Activated gamma-delta T cell treated with anti-CD3 and anti-CD28 coated beads, Interleukin-2, amount 50 U/mL, for 16 hours (primary cell): ENCODE measurements around the gene PAOX.
A peak's percentile ranks its signal among the peaks of the same experiment; 100 is the strongest.

ENCODE experiments used
- DNase-seq: peaks from one replicate; pipeline ENCODE4 v3.0.0-alpha.2; 2020; ENCODE audit warnings: low read depth

Gene PAOX

DNA sequence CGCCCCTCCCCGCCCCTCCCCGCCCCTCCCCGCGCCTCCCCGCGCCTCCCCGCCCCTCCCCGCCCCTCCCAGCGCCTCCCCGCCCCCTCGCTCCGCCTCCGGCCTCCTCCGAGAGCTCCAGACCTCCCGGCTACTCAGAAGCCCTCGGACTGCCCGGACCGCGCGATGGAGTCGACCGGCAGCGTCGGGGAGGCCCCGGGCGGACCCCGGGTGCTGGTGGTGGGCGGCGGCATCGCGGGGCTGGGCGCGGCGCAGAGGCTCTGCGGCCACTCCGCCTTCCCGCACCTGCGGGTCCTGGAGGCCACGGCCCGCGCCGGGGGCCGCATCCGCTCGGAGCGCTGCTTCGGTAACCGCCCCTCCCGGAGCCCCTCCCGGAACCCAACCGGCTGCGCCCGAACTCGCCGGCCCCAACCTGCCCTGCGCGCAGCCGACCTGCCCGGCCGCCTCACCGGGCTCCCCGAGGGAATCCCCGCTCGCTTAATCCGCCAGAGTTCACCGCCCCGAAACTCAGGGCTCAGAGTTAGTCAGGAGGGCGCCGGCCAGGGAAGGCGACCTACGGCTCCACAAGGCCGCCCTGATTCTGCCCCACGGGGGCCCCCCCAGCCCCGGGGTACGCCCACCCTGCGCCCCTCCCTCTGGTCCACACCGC is at the start of gene PAOX:
TSS of gene PAOX (plus strand) at position 111 of the 649 bp plus-strand sequence. CDS start at position 166, 55 bp downstream.
- DNase-seq, result no peak

DNA sequence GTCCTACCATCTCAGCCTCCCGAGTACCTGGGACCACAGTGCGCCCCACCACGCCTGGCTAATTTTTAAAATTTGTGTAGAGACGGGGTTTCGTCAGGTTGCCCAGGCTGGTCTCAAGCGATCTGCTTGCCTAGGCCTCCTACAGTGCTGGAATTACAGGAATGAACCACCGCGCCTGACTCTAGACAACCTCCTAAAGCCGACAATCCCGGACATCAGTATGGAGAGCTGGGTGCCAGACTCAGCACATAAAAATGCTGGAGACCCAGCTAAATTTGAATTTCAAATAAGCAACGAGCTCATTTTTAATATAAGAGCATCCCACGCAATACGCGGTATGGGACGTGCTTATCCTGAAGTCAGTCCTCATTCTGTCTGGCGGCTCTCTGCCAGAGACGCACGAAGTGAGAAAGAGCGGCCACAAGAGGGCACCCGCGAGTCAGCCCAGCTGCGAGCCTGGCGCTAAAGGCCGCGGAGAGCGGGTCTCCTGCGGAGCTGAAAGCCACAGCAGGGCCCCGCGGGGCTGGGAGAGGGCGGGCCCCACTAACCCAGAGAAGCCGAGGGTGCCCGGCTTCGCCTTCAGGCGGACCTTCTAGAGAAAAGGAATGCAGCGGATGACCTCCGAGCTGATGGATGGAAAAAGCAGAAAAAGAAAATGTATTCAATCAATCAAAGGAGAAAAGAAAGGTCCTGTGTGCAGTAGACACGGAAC is 49.4 kb upstream of the PAOX start:
- peak; percentile 79 for DNase-seq

DNA sequence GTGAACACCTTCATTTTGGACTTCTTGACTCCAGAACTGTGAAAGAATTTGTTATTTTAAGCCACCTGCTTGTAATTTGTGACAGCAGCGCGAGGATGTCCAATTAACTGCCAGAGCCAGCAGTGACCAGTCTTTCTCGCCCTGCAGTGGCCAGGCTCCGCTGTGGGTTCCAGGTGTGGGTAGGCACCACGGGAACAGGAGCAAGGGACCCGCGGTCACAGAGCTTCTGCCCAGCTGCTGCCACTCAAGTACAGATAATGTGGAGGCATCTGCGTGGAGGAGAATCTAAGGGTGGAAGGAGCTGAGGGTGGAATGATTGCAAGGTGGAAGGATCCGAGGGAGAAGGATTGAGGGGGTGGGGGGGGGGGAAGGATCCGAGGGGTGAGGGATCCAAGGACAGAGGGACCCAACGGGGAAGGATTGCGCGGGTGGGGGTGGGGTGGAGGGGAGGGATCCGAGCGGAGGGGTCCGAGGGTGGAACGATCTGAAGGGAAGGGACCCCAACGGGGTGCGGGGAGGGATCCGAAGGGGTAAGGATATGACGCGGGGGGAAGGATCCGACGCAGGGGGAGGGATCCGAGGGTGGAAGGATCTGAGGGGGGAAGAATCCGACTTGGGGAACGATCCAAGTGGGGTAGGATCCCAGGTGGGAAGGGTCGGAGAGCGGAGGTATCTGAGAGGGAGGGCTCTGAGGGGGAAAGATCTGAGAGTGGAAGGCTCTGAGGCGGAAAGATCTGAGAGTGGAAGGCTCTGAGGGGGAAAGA is 45.9 kb upstream of the PAOX start:
- DNase-seq, result no peak

DNA sequence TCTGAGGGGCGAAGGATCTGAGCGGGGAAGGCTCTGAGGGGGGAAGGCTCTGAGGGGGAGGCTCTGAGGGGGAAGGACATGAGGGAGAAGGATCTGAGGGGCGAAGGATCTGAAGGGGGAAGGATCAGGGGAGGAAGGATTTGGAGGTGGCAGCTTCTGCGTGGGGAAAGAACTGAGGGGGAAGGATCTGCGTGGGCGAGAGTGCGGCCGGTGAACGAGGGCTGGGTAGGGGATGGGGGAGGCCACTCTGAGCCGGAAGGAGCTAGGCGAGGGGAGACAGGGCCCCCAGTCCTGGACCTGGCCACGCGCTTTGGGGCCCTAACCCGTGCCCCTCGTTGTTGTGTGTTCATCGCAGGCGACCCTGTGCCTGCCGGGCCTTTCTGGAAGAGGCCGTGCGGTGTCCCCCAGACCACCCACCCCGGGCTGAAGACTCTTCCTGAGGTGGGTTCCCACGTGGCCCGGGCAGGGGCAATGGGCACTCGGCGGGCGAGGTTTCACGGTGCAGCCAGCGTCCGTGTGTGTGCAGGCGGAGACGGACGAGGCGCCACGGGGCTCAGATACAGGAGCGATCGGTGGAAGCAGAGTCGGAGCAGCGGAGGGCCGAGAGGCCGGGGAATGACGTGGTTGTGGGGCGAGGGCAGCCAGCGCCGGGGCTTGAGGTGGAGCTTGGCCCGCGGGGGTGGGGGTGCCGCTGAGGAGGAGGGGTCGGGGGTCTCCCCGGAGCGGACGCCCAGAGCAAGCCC is 44.4 kb upstream of the PAOX start:
- DNase-seq, result no peak

DNA sequence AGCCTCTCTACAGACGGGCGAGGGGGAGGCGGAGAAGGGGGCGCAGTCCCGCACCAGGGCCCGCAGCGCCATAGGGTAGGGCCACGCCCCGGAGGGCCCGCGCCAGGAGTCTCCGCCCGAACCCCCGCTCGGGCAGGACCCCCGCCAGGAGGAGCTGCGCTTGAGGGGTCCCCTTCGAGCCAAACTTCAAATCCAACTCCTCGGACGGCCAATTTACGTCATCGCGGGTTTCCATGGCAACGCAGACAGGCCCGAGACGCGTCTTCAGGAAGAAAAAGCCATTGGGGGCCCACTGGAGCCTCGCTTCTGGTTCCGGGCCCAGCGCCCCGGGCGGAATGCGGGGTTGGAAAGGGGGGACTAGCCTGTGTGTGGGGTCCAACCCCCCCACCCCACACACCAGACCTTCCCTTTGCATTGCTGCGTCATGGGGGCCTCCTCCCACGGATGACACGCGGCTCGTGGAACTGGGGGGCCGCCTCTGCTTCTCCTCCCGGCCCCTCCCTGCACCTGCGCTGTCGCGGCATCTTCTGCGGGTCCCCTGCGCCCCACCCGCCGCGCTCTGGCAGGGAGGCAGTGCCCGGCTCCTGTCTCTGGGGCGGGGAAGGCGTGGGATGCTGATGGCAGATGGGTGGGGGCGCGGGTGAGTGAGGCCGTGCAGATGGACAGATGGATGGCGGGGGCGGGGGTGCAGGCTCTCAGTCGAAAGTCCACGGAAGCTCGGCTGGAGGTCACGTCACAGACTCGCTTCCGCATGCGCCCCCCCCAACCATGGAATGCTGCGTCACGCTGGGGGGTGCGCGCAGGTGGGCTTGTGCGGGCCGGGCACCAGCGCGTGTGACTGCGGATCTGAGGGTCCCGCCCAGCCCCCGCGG is 43.6 kb upstream of the PAOX start:
- DNase-seq, result peak; percentile 67

DNA sequence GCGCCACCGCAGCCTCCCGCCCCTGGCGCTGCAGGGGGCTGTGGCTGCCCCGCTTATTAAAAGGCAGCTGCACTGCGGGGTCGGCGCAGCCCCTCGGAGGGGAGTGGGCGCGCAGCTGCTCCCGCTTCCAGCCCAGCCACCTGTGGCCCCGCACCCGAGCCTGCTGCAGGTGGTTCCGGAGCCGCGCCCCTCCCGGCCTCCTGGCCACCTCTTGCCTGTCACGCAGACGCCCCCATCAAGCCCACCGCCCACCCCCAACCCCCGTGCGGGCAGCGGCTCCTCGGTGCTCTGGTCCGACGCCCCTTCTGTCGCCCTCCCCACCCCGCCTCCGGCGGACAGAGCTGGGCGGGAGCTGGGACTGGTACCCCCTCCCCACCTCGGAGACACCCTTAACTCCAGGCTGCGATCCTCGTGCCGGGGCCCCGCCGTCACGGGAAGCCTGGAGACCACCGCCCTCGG is 42.9 kb upstream of the PAOX start:
- DNase-seq, result no peak

DNA sequence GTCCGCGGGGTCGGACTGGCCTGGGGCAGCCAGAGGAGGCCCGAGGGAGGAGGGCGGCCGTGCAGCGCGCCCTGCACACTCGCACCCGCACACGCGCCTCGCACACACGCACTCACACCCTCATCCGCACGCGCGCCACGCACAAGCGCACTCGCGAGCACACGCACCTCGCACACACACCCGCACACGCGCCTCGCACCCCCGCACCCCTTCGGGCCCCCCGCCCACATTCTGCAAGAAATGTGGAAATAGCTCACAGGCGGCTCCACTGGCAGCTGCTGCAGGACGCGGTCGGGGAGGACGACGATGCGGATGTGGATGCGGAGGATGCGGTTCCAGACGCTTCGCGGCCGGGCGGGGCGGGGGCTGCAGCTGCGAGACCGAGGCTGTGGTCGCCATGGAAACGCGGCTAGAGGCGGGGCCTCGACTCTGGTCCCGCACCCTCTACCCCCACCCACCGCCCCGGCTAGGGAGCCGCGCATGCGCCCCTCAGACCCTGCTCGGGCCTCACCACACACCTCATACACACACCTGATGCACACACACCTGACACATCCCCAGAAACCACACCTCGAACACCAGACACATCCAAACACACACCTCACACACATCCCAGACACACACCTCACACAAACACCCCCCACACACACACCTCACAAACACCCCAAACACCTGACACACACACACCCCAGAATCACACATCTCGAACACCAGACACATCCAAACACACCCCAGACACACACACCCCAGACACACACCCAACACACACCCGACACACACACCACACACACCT is 42.3 kb upstream of the PAOX start, which contains the start of gene CALY:
TSS of gene CALY (minus strand) at position 320 of the 793 bp plus-strand sequence. CDS start 7,907 bp downstream, outside the sequence.
- peak; percentile 71 for DNase-seq

DNA sequence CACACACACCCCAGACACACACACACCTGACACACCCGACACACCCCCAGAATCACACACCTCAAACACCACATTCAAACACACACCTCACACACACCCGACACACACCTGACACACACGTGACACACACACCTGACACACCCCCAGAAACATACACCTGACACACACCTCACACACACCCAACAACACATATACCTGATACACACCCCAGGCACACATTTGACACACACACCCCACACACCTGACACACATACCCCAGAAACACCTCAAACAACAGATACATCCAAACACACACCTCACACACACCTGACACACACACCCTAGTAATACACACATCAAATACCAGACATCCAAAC is 41.7 kb upstream of the PAOX start:
- DNase-seq, result no peak

DNA sequence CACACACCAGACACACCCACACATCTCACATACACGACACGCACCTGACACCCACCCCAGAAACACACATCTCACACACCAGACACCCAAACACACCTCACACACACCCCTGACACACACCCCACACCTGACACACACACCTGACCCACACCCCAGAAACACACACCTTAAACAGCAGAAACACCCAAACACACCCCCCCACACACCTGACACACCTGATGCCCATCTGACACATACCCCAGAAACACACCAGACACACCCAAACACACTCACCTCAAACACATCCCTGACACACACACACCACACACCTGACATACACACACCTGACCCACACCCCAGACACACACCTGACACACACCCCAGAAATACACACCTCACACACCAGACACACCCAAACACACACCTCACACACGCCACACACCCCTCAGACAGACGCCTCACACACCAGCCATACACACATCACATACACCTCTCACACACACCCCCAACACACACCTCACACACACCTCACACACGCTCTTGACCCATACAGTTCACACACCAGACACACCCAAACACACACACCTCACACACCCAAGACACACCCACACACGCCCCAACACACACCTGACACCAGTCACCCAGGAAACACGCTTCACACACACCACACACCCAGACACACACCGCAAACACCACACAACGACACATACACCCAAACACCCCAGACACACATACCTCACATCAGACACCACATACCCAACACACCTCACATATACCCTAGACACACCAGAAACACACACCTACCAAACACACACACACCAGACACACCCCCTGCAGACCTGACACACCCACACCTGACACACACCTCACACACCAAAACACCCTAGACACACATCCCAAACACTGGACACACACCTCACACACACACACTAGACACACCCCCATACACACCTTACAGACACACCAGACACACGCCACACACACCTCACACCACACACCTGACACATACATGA is 40.7 kb upstream of the PAOX start:
- DNase-seq, result no peak

DNA sequence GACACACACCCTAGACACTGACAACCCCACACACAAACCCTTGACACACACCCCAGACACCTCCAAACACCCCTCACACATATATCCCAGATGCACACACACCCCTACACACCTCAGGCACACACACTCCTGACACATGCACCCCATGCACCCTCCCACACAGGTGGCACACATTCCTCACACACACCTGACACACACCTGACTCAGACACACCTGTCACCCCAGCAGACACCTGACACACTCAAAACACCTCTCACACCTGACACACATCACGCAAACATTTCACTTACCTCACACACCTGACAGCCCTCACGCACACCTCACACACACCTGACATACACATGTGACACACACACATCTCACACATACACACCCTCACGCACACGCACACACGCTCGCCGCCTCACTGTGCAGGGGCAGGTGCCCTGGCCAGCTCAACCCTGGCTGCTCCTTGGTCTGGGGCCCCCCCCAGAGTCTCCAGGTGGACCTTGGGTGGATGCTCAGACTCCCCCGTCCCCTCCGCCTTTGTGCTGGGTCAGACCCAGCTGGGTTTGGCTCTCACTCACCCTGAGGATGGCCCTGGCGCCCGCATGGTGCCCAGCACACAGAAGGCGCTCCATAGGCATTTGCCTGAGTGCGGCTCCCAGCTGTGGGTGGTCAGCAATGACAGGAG is 39.2 kb upstream of the PAOX start:
- no peak for DNase-seq

DNA sequence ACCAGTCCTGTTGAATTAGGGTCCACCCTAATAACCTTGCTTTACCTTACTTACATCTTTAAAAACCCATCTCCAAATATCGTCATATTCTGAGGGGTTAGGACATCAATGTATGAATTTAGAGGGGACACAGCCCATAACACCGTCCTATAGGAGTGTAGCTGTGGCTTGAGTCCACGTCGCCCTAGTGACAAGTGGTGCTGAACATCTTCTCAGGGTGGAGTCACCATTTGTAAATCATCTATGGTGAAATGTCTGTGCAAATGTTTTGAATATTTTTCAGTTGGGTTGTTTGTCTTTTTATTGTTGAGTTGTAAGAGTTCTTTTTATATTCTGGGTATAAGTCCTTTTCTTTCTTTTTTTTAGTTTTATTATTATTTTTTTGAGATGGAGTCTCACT is 37.1 kb upstream of the PAOX start:
- no peak for DNase-seq

DNA sequence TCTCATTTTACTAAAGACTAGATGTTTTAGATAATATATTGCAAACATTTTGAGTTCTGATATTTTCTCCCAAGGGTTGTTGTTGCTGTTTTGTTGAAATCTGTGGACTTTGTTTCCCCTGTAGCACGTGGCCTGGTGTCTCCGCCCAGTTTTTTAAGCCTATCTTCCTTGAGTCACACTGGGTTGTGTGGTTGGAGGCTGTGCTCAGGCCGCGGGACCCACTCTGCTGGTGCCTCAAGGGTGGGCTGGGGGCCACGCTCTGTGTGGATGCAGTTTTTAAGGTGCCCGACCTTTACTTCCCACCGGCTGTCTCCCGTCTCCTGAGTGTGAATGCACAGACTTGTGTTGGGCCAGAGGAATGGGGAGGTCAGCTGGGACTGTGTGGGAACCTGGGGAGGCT is 36.1 kb upstream of the PAOX start:
- no peak for DNase-seq

DNA sequence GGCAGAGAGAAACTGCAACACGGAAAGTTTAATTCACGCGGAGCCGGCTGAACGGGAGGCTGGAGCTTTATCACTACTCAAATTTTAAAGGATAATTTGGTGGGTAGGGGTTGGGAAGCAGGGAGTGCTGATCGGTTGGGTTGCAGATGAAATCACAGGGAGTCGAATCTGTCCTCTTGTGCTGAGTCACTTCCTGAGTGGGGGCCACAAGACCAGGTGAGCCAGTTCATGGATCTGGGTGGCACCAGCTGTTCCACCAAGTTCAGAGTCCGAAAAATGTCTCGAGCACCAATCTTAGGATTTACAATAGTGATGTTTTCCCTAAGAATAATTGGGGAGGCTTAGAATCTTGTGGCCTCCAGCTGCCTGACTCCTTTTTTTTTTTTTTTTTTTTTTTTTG is 35.5 kb upstream of the PAOX start:
- DNase-seq, result no peak

DNA sequence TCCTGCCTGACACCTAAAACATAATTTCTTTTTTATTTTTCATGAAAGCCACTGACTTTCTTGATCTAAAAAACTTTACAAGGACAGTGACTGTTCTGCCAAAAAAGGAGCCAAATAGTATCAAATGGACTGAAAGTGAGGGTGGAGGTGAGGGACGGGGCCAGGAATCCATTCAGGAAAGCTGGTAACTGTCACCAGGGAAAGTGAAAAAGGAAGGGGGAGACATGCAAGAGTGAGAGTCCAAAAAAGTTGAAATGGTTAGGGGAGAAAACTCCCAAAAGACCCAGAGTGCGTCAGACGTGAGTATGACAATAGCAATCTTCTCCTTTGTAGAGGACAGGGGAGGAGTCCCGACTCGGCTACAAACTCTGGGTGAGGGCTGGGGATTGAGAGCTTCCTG is 34.8 kb upstream of the PAOX start:
- DNase-seq, result no peak

DNA sequence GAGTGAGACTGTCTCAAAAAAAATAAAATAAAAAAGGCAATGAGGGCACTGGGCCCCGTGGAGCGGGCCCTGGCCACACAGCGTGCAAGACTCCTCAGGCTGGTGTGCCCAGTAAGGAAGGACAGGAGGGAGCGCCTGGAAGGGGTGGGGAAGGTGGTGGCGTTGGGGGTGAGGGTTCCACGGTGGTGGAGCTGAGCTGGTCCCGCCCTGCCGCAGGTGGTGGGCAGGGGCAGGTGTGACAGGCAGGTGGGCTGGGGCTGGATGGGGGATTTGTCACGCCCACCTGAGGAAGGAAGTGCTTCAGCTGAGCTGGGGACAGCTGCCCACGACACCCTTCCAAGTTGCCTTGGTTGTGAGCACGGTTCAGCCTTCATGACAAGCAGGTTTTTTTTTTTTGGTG is 32.6 kb upstream of the PAOX start:
- DNase-seq, result no peak

DNA sequence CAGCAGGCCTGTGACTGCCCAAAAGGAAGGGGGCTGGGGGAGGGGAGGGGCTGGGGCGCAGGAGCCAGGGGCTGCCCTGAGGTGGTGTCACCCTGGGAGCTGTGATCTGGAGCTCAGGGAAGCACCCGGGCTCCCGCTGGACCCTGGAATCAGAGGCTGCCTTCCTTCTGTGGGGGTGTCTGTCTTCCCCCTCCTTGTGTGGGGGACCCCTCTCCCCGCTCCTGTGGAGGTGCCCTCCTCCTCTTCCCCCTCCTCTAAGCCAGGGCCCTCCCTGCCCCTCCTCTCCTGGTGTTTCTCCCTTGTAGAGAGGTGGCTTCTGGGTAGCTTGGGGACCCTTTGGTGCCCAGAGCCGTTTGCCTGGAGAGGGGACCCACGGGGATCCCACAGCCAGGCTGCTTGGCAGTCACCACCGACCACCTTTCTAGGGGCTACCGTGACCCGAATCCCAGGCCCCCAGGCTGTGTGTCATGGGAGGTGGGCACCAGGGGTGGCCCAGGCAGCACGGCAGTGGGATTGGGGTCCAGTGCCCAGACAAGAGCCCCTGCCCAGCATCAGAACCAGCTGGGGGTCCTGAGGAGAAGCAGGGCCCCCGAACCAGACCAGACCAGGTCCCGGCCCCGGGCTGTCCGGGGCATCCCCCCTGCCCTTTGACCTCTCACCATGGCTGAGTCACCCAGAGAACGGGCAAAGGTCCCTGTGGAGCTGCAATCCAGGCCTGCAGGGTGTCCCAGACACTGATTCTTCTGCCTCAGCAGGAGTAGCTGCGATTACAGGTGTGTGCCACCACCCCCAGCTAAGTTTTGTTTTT is 31.1 kb upstream of the PAOX start:
- no peak for DNase-seq

DNA sequence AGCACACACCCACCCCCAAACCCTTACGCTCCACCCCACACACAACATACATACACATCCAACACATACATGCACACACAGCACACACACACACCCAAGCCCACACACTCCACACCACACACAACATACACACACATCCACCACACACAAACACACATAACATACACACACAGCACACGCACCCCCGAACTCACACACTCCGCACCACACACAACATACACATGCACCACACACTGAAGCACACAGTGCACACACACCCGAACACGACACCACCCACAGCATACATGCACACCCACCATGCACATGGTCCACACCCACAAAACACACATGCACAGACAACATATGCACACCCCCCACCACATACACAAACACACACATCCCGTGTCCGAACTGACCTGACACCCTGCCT is 29.9 kb upstream of the PAOX start:
- no peak for DNase-seq

DNA sequence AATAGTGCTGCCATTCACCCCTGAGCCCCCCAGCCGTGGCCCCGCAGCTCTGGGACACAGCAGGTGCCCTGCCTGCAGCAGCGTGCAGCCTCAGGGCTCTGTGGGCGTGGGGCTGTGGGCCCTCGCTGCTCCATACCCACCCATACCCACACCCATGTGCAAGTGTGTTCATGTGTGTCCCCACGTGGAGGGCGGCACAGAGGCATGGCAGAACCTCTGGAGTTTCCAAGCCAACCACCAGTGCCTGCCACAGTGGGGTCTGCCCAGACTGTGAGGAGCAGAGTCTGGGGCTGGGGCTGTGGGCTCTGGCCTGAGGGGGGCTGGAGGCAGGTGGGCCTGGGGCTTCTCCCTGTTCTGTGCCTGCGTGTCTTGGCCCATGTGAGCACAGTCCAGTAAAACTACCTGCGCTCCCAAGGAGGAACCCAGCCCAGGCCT is 29.5 kb upstream of the PAOX start:
- DNase-seq, result no peak
